ENCODE measurements around the gene NOD1.

GRCh38 chr7:30469303-30469702 lies 9.3 kb downstream of the NOD1 start:
- no peak for TF ChIP-seq HDAC2 (CRISPR knock-in tag; IDR thresholded peaks at IDR 0.05)
- TF ChIP-seq SOX5 (CRISPR knock-in tag; IDR thresholded peaks at IDR 0.05; ENCODE audit: borderline replicate concordance) = no peak
- no peak for TF ChIP-seq POLR2A (IDR thresholded peaks at IDR 0.05; ENCODE audit: insufficient read depth in 1 of 2, low read depth in 2 of 2, low read length in 2 of 2)
- no peak for TF ChIP-seq FOXM1 (CRISPR knock-in tag; IDR thresholded peaks at IDR 0.05)
- no peak for TF ChIP-seq ZNF121 (CRISPR knock-in tag; IDR thresholded peaks at IDR 0.05)
- no peak for TF ChIP-seq BHLHE40 (IDR thresholded peaks at IDR 0.05; ENCODE audit: low read length)
- TF ChIP-seq TEAD2 (CRISPR knock-in tag; IDR thresholded peaks at IDR 0.05) = no peak
- TF ChIP-seq ZBTB14 (CRISPR knock-in tag; IDR thresholded peaks at IDR 0.05) = no peak
- no peak for TF ChIP-seq MYPOP (CRISPR knock-in tag; IDR thresholded peaks at IDR 0.05)
- no peak for TF ChIP-seq DR1 (CRISPR knock-in tag; IDR thresholded peaks at IDR 0.05)
- TF ChIP-seq ZNF430 (CRISPR knock-in tag; IDR thresholded peaks at IDR 0.05) = no peak
- no peak for TF ChIP-seq MTA3 (CRISPR knock-in tag; IDR thresholded peaks at IDR 0.05)
- TF ChIP-seq MAX (IDR thresholded peaks at IDR 0.05) = no peak
- no peak for TF ChIP-seq CHD2 (IDR thresholded peaks at IDR 0.05; ENCODE audit: low read depth, low read length)

All from HepG2 (cell line).